DOHH2 (cell line): ENCODE data around the gene MAP2K5.

Experiments used
- EZH2phosphoT487 ChIP-seq: fragments of 200-600 bp; sonication (generic); IDR thresholded peaks from 2 replicates; pipeline ENCODE4 v1.6.1; 2017; ENCODE audit warnings: borderline replicate concordance, mild to moderate bottlenecking, antibody characterized with exemption, low read length, moderate library complexity, mixed read lengths
- TF ChIP-seq, protein P1 (sequence below): fragments of 200-600 bp; sonication (generic); IDR thresholded peaks from one replicate; pipeline ENCODE4 v1.5.1; 2014; ENCODE audit warnings: antibody characterized with exemption, mild to moderate bottlenecking, low read depth, low read length; ENCODE audit not compliant: poor library complexity, severe bottlenecking

DNA sequence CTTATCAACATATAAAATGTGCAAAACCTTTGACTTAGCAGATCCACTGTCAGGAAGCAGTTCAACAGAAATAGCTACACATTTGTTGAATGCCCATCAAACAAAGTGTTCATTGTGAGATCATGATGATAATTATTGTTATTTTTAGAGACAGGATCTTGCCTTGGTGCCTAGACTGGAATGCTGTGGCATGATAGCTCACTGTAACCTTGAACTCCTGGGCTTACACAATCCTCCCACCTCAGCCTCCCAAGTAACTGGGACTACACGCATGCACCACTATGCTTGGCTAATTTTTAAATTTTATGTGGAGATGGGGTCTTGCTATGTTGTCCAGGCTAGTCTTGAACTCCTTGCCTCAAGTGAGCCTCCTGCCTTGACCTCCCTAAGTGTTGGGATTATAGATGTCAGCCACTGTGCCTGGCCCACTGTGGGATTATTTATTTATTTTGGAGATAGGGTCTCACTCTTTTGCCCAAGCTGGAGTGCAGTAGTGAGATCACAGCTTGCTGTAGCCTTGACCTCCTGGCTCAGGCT, 8.8 kb downstream of the MAP2K5 start:
- TF ChIP-seq, protein P1, sequence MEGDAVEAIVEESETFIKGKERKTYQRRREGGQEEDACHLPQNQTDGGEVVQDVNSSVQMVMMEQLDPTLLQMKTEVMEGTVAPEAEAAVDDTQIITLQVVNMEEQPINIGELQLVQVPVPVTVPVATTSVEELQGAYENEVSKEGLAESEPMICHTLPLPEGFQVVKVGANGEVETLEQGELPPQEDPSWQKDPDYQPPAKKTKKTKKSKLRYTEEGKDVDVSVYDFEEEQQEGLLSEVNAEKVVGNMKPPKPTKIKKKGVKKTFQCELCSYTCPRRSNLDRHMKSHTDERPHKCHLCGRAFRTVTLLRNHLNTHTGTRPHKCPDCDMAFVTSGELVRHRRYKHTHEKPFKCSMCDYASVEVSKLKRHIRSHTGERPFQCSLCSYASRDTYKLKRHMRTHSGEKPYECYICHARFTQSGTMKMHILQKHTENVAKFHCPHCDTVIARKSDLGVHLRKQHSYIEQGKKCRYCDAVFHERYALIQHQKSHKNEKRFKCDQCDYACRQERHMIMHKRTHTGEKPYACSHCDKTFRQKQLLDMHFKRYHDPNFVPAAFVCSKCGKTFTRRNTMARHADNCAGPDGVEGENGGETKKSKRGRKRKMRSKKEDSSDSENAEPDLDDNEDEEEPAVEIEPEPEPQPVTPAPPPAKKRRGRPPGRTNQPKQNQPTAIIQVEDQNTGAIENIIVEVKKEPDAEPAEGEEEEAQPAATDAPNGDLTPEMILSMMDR = no peak
- TF ChIP-seq EZH2phosphoT487 = no peak
